Measurements from ENCODE around the gene ARHGAP15.

The ARHGAP15 gene

GRCh38 chr2:143160732-143161707, 31.8 kb downstream of the ARHGAP15 start:
- Histone ChIP-seq H3K9ac (ENCODE audit: low read length) (no peak overlapping the region), H2AFZ (ENCODE audit: low read depth, low read length, severe bottlenecking) (no peak overlapping the region), H3K79me2 (ENCODE audit: insufficient read depth, low read length) (peaks cover 42% of the 10 kb centered on the region), H3F3A (ENCODE audit: insufficient read depth) (no peaks in the 10 kb centered on the region; the same call in 1 of the 2 replicates), H3K36me3 (ENCODE audit: low read length) (peaks cover 4% of the 10 kb centered on the region; the same call in 1 of the 2 replicates), H3K9me2 (replicated peaks; ENCODE audit: insufficient read depth, low read length) (no peaks in the 10 kb centered on the region), H3K27me3 (ENCODE audit: low read length) (no peaks in the 10 kb centered on the region), H3K4me3 (ENCODE audit: insufficient read depth, low read length, poor library complexity, severe bottlenecking) (no peak overlapping the region), H3K4me2 (ENCODE audit: low read depth, low read length, poor library complexity, severe bottlenecking) (no peak overlapping the region), H3K9me3 (ENCODE audit: insufficient read depth, low read length) (no peaks in the 10 kb centered on the region), H4K20me1 (ENCODE audit: low read depth, low read length) (0 out of 2 replicates have a peak, but pooled peaks cover 7% of the 10 kb centered on the region), H3K27ac (ENCODE audit: low read depth, low read length) (no peak overlapping the region)
- no peak for TF ChIP-seq CTCF (IDR thresholded peaks at IDR 0.05; ENCODE audit: insufficient read depth, low read length, poor library complexity, severe bottlenecking)
- TF ChIP-seq EZH2phosphoT487 (conservative IDR thresholded peaks at IDR 0.05; ENCODE audit: low read length) = no peak

- Histone ChIP-seq H4K20me1 (ENCODE audit: low read depth, low read length) (0 out of 2 replicates have a peak, but pooled peaks cover 7% of the 10 kb centered on the region), H3K36me3 (ENCODE audit: low read length) (0 out of 2 replicates have a peak, but pooled peaks cover 6% of the 10 kb centered on the region), H3K4me3 (ENCODE audit: insufficient read depth, low read length, poor library complexity, severe bottlenecking) (no peak overlapping the region), H3K79me2 (ENCODE audit: insufficient read depth, low read length) (peaks cover 46% of the 10 kb centered on the region), H3K27me3 (ENCODE audit: low read length) (no peaks in the 10 kb centered on the region), H3K27ac (ENCODE audit: low read depth, low read length) (no peak overlapping the region), H3K4me2 (ENCODE audit: low read depth, low read length, poor library complexity, severe bottlenecking) (no peak overlapping the region), H3K9me3 (ENCODE audit: insufficient read depth, low read length) (no peaks in the 10 kb centered on the region), H3K9me2 (replicated peaks; ENCODE audit: insufficient read depth, low read length) (no peaks in the 10 kb centered on the region), H3F3A (ENCODE audit: insufficient read depth) (no peaks in the 10 kb centered on the region), H3K9ac (ENCODE audit: low read length) (no peak overlapping the region), H2AFZ (ENCODE audit: low read depth, low read length, severe bottlenecking) (no peak overlapping the region)
- TF ChIP-seq EZH2phosphoT487 (conservative IDR thresholded peaks at IDR 0.05; ENCODE audit: low read length) (no peak), CTCF (IDR thresholded peaks at IDR 0.05; ENCODE audit: insufficient read depth, low read length, poor library complexity, severe bottlenecking) (no peak)
Measured at GRCh38 chr2:143162123-143162837, 33.1 kb downstream of the ARHGAP15 start.

GRCh38 chr2:143162997-143163396, 33.8 kb downstream of the ARHGAP15 start:
- Histone ChIP-seq H2AFZ (ENCODE audit: low read depth, low read length, severe bottlenecking) (no peak overlapping the region), H3K9me3 (ENCODE audit: insufficient read depth, low read length) (no peaks in the 10 kb centered on the region), H3K4me3 (ENCODE audit: insufficient read depth, low read length, poor library complexity, severe bottlenecking) (no peak overlapping the region), H3K36me3 (ENCODE audit: low read length) (0 out of 2 replicates have a peak, but pooled peaks cover 6% of the 10 kb centered on the region), H3K27ac (ENCODE audit: low read depth, low read length) (no peak overlapping the region), H3K9me2 (replicated peaks; ENCODE audit: insufficient read depth, low read length) (no peaks in the 10 kb centered on the region), H3K27me3 (ENCODE audit: low read length) (no peaks in the 10 kb centered on the region), H3F3A (ENCODE audit: insufficient read depth) (no peaks in the 10 kb centered on the region), H3K9ac (ENCODE audit: low read length) (no peak overlapping the region), H4K20me1 (ENCODE audit: low read depth, low read length) (0 out of 2 replicates have a peak, but pooled peaks cover 7% of the 10 kb centered on the region), H3K79me2 (ENCODE audit: insufficient read depth, low read length) (peaks cover 42% of the 10 kb centered on the region), H3K4me2 (ENCODE audit: low read depth, low read length, poor library complexity, severe bottlenecking) (no peak overlapping the region)
- no peak for TF ChIP-seq EZH2phosphoT487 (conservative IDR thresholded peaks at IDR 0.05; ENCODE audit: low read length)
- TF ChIP-seq CTCF (IDR thresholded peaks at IDR 0.05; ENCODE audit: insufficient read depth, low read length, poor library complexity, severe bottlenecking) = no peak

Data from SU-DHL-6 (cell line).